ENCODE results near the gene CCDC191. TPM values are rescaled to one million over a fixed set of nuclear protein-coding genes. Genes with fewer than 3 reads are reported as not detected.

CCDC191 gene
- total and polyA plus RNA-seq, 2 of the 4 experiments (the other 2 are of a cell fraction): 0.72 to 1.1 TPM

GRCh38 chr3:114011059-114011797, 45.1 kb downstream of the CCDC191 start:
- H3K14ac ChIP-seq (replicated peaks; ENCODE audit: low read depth, low read length): no peak overlapping the region
- H4K91ac ChIP-seq (ENCODE audit: insufficient read depth, low read depth, low read length): no peak overlapping the region
- no peaks in the 10 kb centered on the region for H3K9me1 ChIP-seq (ENCODE audit: insufficient read depth, low read length)
- whole genome bisulfite sequencing, 2 experiments (ENCODE audit: extremely low coverage in 2 of 2, insufficient read length in 1 of 2): no CpG with 5 or more reads among the region's 2 CpGs
- H3K79me1 ChIP-seq (ENCODE audit: low read depth in 1 of 2, low read length in 2 of 2): no peaks in the 10 kb centered on the region
- dilution Hi-C loops (cut with HindIII; ENCODE audit: low sequenced_read_pairs, unreplicated experiment): no loop called here
- H3K4me1 ChIP-seq (ENCODE audit: control insufficient read depth, insufficient read depth, low read length): no peaks in the 10 kb centered on the region
- no peak overlapping the region for H2AK9ac ChIP-seq (replicated peaks; ENCODE audit: low read depth, low read length, poor library complexity)
- H3K27me3 ChIP-seq (ENCODE audit: control insufficient read depth, insufficient read depth, low read length): no peaks in the 10 kb centered on the region
- H3K9me3 ChIP-seq (ENCODE audit: control insufficient read depth, insufficient read depth, low read length): peaks cover under 1% of the 10 kb centered on the region; the same call in 1 of the 2 replicates
- BruUV-seq (replicated peaks): no TSS peak
- no peak overlapping the region for H3K56ac ChIP-seq (ENCODE audit: extremely low read depth, insufficient read depth, low read length)
- no peak overlapping the region for H2AFZ ChIP-seq (replicated peaks; ENCODE audit: low read length, poor library complexity)
- no peak for DNase-seq
- no peak overlapping the region for H2BK15ac ChIP-seq (ENCODE audit: low read depth, low read length)
- no peak overlapping the region for H3K27ac ChIP-seq (ENCODE audit: insufficient read depth, low read length)
- H3K36me3 ChIP-seq (ENCODE audit: control insufficient read depth, insufficient read depth, low read length): no peaks in the 10 kb centered on the region
- no peak overlapping the region for H3K18ac ChIP-seq (ENCODE audit: low read depth, low read length)
- no peak overlapping the region for H3K23ac ChIP-seq (ENCODE audit: low read depth, low read length)
- TF ChIP-seq MXI1 (IDR thresholded peaks at IDR 0.05; ENCODE audit: borderline replicate concordance, low read depth, low read length) (no peak), RFX5 (IDR thresholded peaks at IDR 0.05; ENCODE audit: low read depth, low read length) (no peak), RAD21 (IDR thresholded peaks at IDR 0.05; ENCODE audit: low read length) (no peak), MAFK (IDR thresholded peaks at IDR 0.05; ENCODE audit: low read depth, low read length) (no peak), POLR2A (IDR thresholded peaks at IDR 0.05; ENCODE audit: low read depth, low read length) (no peak), CTCF (conservative IDR thresholded peaks at IDR 0.05; ENCODE audit: low read depth, low read length) (no peak), MAZ (IDR thresholded peaks at IDR 0.05; ENCODE audit: borderline replicate concordance, low read depth, low read length) (no peak), RCOR1 (IDR thresholded peaks at IDR 0.05; ENCODE audit: insufficient replicate concordance, low read length) (no peak), NFE2L2 (IDR thresholded peaks at IDR 0.05; ENCODE audit: low read depth, low read length) (no peak), SMC3 (IDR thresholded peaks at IDR 0.05; ENCODE audit: low read depth, low read length) (no peak)
- TF ChIP-seq, protein P1, sequence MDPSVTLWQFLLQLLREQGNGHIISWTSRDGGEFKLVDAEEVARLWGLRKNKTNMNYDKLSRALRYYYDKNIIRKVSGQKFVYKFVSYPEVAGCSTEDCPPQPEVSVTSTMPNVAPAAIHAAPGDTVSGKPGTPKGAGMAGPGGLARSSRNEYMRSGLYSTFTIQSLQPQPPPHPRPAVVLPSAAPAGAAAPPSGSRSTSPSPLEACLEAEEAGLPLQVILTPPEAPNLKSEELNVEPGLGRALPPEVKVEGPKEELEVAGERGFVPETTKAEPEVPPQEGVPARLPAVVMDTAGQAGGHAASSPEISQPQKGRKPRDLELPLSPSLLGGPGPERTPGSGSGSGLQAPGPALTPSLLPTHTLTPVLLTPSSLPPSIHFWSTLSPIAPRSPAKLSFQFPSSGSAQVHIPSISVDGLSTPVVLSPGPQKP (IDR thresholded peaks at IDR 0.05; ENCODE audit: borderline replicate concordance, low read depth, low read length): no peak
- ChIA-PET POLR2A (ENCODE audit: unreplicated experiment) (no interaction called here), CTCF (interaction anchor here (0.6 kb wide), 1 partner anchor 1010 kb away, joined by 7 read pairs; no protein-coding TSS in a partner anchor)
- no peak overlapping the region for H2BK20ac ChIP-seq (ENCODE audit: low read depth, low read length)
- H2BK5ac ChIP-seq (ENCODE audit: low read depth, low read length, poor library complexity, severe bottlenecking): no peak overlapping the region
- H2BK120ac ChIP-seq (ENCODE audit: low read depth, low read length): no peak overlapping the region
- H2AK5ac ChIP-seq (ENCODE audit: low read depth, low read length): no peak overlapping the region
- H3K4ac ChIP-seq (ENCODE audit: low read depth, low read length): no peak overlapping the region
- H3K4me3 ChIP-seq (ENCODE audit: insufficient read depth, low read depth, low read length): no peak overlapping the region
- no peak overlapping the region for H3K9ac ChIP-seq (ENCODE audit: low read depth, low read length)
- H4K8ac ChIP-seq (ENCODE audit: low read depth in 2 of 2, low read length in 2 of 2): no peak overlapping the region
- H4K20me1 ChIP-seq (ENCODE audit: insufficient read depth, low read length): no peaks in the 10 kb centered on the region
- ATAC-seq (ENCODE audit: low read depth): no peak; the same call in 1 of the 2 replicates
- H3K4me2 ChIP-seq (ENCODE audit: low read depth, low read length): no peak overlapping the region
- intact Hi-C loops (cut with micrococcal nuclease): no loop called here
- in situ Hi-C loops (cut with MboI; ENCODE audit: low sequenced_read_pairs): no loop called here
- H4K5ac ChIP-seq (ENCODE audit: low read depth, low read length): no peak overlapping the region
